SK-N-SH (cell line): ENCODE data around the gene GALNT14. TPM values are rescaled to one million over a fixed set of nuclear protein-coding genes. Genes with fewer than 3 reads are reported as not detected.

ENCODE experiments used
- CTCF ChIA-PET: fragments of 300-600, 350-600 bp; formaldehyde crosslinking; extraction: SDS; loops from one replicate; lab custom pipeline; 2021; lab: Yijun Ruan, JAX
- POLR2A ChIA-PET: fragments of 350-600 bp; sonication (Branson Sonifier 250); formaldehyde crosslinking; extraction: SDS; loops from one replicate; lab custom pipeline; 2020; ENCODE audit warnings: antibody characterized with exemption, inconsistent platforms; lab: Yijun Ruan, JAX
- DNase-seq: peaks from one replicate; pipeline ENCODE4 v3.0.0; 2012
- H2AFZ ChIP-seq: fragments of 200-600 bp; sonication (generic); 2 replicates; pipeline ENCODE4 v1.8.1; 2016; ENCODE audit warnings: antibody characterized with exemption, mild to moderate bottlenecking, low read depth
- H3F3A ChIP-seq: fragments of 200-600 bp; sonication (generic); replicated peaks from 2 replicates; pipeline ENCODE3; 2016; ENCODE audit warnings: antibody characterized with exemption, mild to moderate bottlenecking; ENCODE audit not compliant: insufficient read depth
- H3K27ac ChIP-seq, 2 experiments: fragments of 200-500 bp in 1 of 2; fragments of 200-600 bp in 1 of 2; sonication (Bioruptor generic) in 1 of 2; sonication (generic), shearing (Covaris generic) in 1 of 2; 2 replicates each; pipeline versions ENCODE4 v1.5.1 to v1.6.1; 2014 to 2016; ENCODE audit warnings: low read depth in 2 of 2, inconsistent platforms in 1 of 2, low read length in 1 of 2, mild to moderate bottlenecking in 1 of 2, mixed read lengths in 1 of 2
- H3K27me3 ChIP-seq: fragments of 200-600 bp; sonication (generic), shearing (Covaris generic); 2 replicates; pipeline ENCODE4 v1.6.1; 2016; ENCODE audit warnings: mixed run types; ENCODE audit not compliant: insufficient read depth
- H3K36me3 ChIP-seq, 2 experiments: fragments of 200-500 bp in 1 of 2; fragments of 200-600 bp in 1 of 2; sonication (Bioruptor generic) in 1 of 2; sonication (generic) in 1 of 2; replicated peaks in 1 of 2; 2 replicates each; pipeline versions ENCODE3 to v1.5.1; 2014 to 2016; ENCODE audit warnings: low read length in 1 of 2, mild to moderate bottlenecking in 1 of 2; ENCODE audit not compliant: insufficient read depth in 2 of 2, control insufficient read depth in 1 of 2
- H3K4me1 ChIP-seq, 2 experiments: fragments of 200-500 bp in 1 of 2; fragments of 200-600 bp in 1 of 2; sonication (Bioruptor generic) in 1 of 2; sonication (generic), shearing (Covaris generic) in 1 of 2; 2 replicates each; pipeline versions ENCODE4 v1.5.1 to v1.6.1; 2014 to 2016; ENCODE audit warnings: low read depth in 1 of 2, low read length in 1 of 2, mixed run types in 1 of 2; ENCODE audit not compliant: insufficient read depth in 2 of 2, control insufficient read depth in 1 of 2
- H3K4me2 ChIP-seq: fragments of 200-600 bp; sonication (generic), shearing (Covaris generic); 2 replicates; pipeline ENCODE4 v1.6.1; 2017; ENCODE audit warnings: mixed run types
- H3K4me3 ChIP-seq, 2 experiments: fragments of 200-500 bp in 1 of 2; fragments of 200-600 bp in 1 of 2; sonication (Bioruptor generic) in 1 of 2; sonication (generic), shearing (Covaris generic) in 1 of 2; 2 replicates each; pipeline versions ENCODE4 v1.5.1 to v1.8.1; 2014 to 2016; ENCODE audit warnings: low read depth in 2 of 2, inconsistent platforms in 1 of 2, low read length in 1 of 2, mild to moderate bottlenecking in 1 of 2, mixed read lengths in 1 of 2, moderate library complexity in 1 of 2
- H3K79me2 ChIP-seq: fragments of 200-600 bp; sonication (generic); 2 replicates; pipeline ENCODE4 v1.8.1; 2017; ENCODE audit warnings: mild to moderate bottlenecking; ENCODE audit not compliant: insufficient read depth
- H3K9ac ChIP-seq: fragments of 200-600 bp; sonication (generic); 2 replicates; pipeline ENCODE4 v1.6.1; 2017; ENCODE audit warnings: mixed run types
- H3K9me2 ChIP-seq: fragments of 200-600 bp; sonication (generic); 2 replicates; pipeline ENCODE4 v1.6.1; 2017; ENCODE audit warnings: mixed run types
- H3K9me3 ChIP-seq: fragments of 200-600 bp; sonication (generic); 2 replicates; pipeline ENCODE4 v1.6.1; 2017; ENCODE audit warnings: mixed run types, mild to moderate bottlenecking, moderate library complexity
- H4K20me1 ChIP-seq: fragments of 200-600 bp; sonication (generic); 2 replicates; pipeline ENCODE4 v1.6.1; 2017; ENCODE audit warnings: mild to moderate bottlenecking, mixed run types; ENCODE audit not compliant: insufficient read depth
- FOSL2 ChIP-seq: IDR thresholded peaks from 2 replicates; pipeline ENCODE4 v1.4.0; 2012; ENCODE audit warnings: low read depth, mild to moderate bottlenecking, moderate library complexity, borderline replicate concordance
- FOXJ3 ChIP-seq: sonication (generic); formaldehyde crosslinking; IDR thresholded peaks from 2 replicates; pipeline ENCODE4 v1.5.1; 2020; ENCODE audit warnings: mild to moderate bottlenecking, missing genetic modification reagents
- JUND ChIP-seq: IDR thresholded peaks from 2 replicates; pipeline ENCODE4 v1.4.0; 2012
- POLR2AphosphoS5 ChIP-seq: IDR thresholded peaks from 2 replicates; pipeline ENCODE4 v1.6.1; 2012; ENCODE audit warnings: low read depth, low read length
- RFX5 ChIP-seq: IDR thresholded peaks from 2 replicates; pipeline ENCODE4 v1.6.1; 2012; ENCODE audit warnings: mild to moderate bottlenecking, improper control_type of control experiment, low read length
- TCF12 ChIP-seq: IDR thresholded peaks from 2 replicates; pipeline ENCODE4 v1.4.0; 2012
- WGBS: methylation state at CpG from one replicate; pipeline ENCODE4 v1.1.6; 2017; ENCODE audit warnings: low lambda C conversion rate; 5-methylcytosine and 5-hydroxymethylcytosine counted together
- polyA plus RNA-seq, 3 experiments: library from polyadenylated mRNA; depleted of rRNA; stranded (reverse); fragments of >200 nt; gene quantifications; 2 replicates each; pipeline ENCODE4 v1.2.3, GENCODE V29; 2012
- TF ChIP-seq, protein P1 (sequence below): IDR thresholded peaks from 2 replicates; pipeline ENCODE4 v1.4.0; 2012; ENCODE audit warnings: low read depth

GALNT14 gene
- polyA plus RNA-seq, 1 of the 3 experiments (the other 2 are of a cell fraction), result 1.6 TPM

DNA sequence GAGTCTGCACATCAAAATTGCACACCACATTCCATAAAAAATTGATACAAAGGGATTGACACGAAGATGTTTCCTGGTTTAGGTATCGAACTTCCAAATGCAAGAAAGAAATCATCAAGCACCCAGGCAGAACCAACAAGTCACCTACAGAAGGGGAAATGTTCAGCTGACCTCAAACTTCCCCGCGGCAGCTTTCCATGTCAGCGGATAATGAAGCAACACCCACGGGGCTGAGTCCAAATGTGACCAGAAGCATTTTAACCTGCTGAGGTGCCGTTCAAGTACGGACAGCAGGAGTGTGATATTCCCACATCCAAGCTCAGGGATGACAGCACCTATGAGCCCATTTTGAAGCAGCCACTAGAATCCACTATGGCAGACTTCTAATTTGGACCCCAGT lies 124.9 kb downstream of the GALNT14 start:
- DNase-seq, result no peak
- no peaks in the 10 kb centered on the region for H3K9me2 ChIP-seq
- no peak overlapping the region for H3K4me2 ChIP-seq
- H3K36me3 ChIP-seq, result no peaks in the 10 kb centered on the region
- H4K20me1 ChIP-seq, result no peaks in the 10 kb centered on the region
- no peaks in the 10 kb centered on the region for H3K27me3 ChIP-seq
- no peaks in the 10 kb centered on the region for H3K79me2 ChIP-seq
- H3K4me1 ChIP-seq, result peaks cover 0 to 31% of the 10 kb centered on the region in 2 experiments; a peak in 3 of 4 replicates
- no peak overlapping the region for H3K27ac ChIP-seq
- H3K9me3 ChIP-seq, result no peaks in the 10 kb centered on the region
- CTCF ChIA-PET, result interaction anchor here (1.1 to 1.2 kb wide), 2 partner anchors 20 to 82 kb away, joined by 3 read pairs; no protein-coding TSS in a partner anchor
- no peak overlapping the region for H3K9ac ChIP-seq
- no peak overlapping the region for H2AFZ ChIP-seq
- no peak overlapping the region for H3K4me3 ChIP-seq
- no peak for TF ChIP-seq FOXJ3 (CRISPR knock-in tag)
- TF ChIP-seq, protein P1, sequence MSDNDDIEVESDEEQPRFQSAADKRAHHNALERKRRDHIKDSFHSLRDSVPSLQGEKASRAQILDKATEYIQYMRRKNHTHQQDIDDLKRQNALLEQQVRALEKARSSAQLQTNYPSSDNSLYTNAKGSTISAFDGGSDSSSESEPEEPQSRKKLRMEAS, result no peak
- no peaks in the 10 kb centered on the region for H3F3A ChIP-seq
- 51% methylated on average over 8 of the region's 8 CpGs for WGBS
- POLR2A ChIA-PET, result no interaction called here

DNA sequence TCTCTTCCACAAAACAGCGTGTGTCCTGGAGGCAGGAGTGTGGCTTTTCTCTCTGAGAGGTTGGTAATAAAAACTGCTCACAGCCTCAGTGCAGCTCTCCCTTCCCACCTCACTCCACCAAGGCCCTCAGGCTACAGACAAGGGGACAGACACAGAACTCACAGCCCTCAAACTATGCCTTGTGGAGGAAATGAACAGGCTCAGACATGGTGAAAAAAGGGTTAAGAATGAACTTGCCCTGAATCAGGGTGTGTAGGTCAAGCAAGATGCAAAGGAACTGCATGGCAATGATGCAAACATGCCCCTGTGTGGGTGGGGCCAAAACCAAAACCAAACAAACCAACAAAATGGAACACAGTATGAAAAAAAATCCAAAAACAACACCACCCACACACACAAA lies 125.8 kb downstream of the GALNT14 start:
- POLR2A ChIA-PET, result no interaction called here
- no peaks in the 10 kb centered on the region for H3K79me2 ChIP-seq
- H3K4me2 ChIP-seq, result no peak overlapping the region
- CTCF ChIA-PET, result interaction anchor here (0.9 to 1.2 kb wide), 3 partner anchors 17 to 83 kb away, joined by 3 read pairs; no protein-coding TSS in a partner anchor
- no peaks in the 10 kb centered on the region for H4K20me1 ChIP-seq
- no peak overlapping the region for H3K9ac ChIP-seq
- no peak overlapping the region; a peak in 1 of 4 replicates for H3K27ac ChIP-seq
- no peak overlapping the region for H2AFZ ChIP-seq
- H3K9me2 ChIP-seq, result no peaks in the 10 kb centered on the region
- peaks cover 0 to 33% of the 10 kb centered on the region in 2 experiments; a peak in 3 of 4 replicates for H3K4me1 ChIP-seq
- H3F3A ChIP-seq, result no peaks in the 10 kb centered on the region
- no peak for DNase-seq
- no peak overlapping the region; a peak in 1 of 4 replicates for H3K4me3 ChIP-seq
- WGBS, result 48% methylated on average over 1 of the region's 1 CpG
- TF ChIP-seq TCF12 (no peak), FOSL2 (no peak), JUND (no peak), RFX5 (no peak)
- H3K36me3 ChIP-seq, result no peaks in the 10 kb centered on the region
- no peaks in the 10 kb centered on the region for H3K9me3 ChIP-seq
- H3K27me3 ChIP-seq, result no peaks in the 10 kb centered on the region

DNA sequence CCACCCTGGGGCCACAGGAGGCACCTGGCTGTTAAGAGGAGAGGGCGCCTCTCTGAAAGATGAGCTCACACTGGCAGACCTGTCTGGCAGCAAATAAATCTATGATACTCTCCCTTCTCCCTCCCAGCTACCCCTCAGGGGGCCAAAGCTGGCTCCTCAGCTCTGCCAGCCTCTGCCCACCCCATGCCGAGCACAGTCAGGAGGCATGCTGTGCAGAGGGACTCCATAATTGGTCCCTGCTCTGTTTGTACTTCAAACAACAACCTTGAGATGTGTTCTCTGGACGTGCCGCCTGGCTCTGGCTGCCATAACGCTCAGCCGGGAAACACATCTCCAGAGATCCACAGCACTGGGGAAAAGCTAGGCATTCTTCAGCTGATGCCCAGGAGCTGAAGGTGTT lies 126.7 kb downstream of the GALNT14 start:
- no peak for DNase-seq
- Histone ChIP-seq H3K4me3 (no peak overlapping the region), H2AFZ (no peak overlapping the region), H4K20me1 (no peaks in the 10 kb centered on the region), H3K9me3 (no peaks in the 10 kb centered on the region), H3K27me3 (no peaks in the 10 kb centered on the region), H3K4me1 (peaks cover 0 to 40% of the 10 kb centered on the region in 2 experiments; a peak in 3 of 4 replicates), H3F3A (no peaks in the 10 kb centered on the region), H3K36me3 (no peaks in the 10 kb centered on the region), H3K27ac (peak overlapping the region in 1 of 2 experiments; percentile 47; a peak in 1 of 4 replicates), H3K9me2 (no peaks in the 10 kb centered on the region), H3K79me2 (no peaks in the 10 kb centered on the region), H3K9ac (no peak overlapping the region), H3K4me2 (no peak overlapping the region)
- ChIA-PET CTCF (interaction anchor here (0.9 to 1.5 kb wide), 3 partner anchors 9 to 22 kb away, joined by 3 to 8 read pairs (median 5); no protein-coding TSS in a partner anchor), POLR2A (no interaction called here)
- TF ChIP-seq POLR2AphosphoS5, result no peak
- 70% methylated on average over 6 of the region's 6 CpGs for WGBS
